AG20443 (cell line): Measurements from ENCODE around the gene HSPB3.
"Not testable (repeated sequence)": the region's sequence is repeated elsewhere in the genome, so short reads cannot be mapped to it uniquely, and the experiment has no call there.

Source experiments
- DNase-seq: peaks from one replicate; pipeline ENCODE4 v3.0.0; 2012; ENCODE audit warnings: low spot score, mixed read lengths

The HSPB3 gene, protein sequence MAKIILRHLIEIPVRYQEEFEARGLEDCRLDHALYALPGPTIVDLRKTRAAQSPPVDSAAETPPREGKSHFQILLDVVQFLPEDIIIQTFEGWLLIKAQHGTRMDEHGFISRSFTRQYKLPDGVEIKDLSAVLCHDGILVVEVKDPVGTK

DNA sequence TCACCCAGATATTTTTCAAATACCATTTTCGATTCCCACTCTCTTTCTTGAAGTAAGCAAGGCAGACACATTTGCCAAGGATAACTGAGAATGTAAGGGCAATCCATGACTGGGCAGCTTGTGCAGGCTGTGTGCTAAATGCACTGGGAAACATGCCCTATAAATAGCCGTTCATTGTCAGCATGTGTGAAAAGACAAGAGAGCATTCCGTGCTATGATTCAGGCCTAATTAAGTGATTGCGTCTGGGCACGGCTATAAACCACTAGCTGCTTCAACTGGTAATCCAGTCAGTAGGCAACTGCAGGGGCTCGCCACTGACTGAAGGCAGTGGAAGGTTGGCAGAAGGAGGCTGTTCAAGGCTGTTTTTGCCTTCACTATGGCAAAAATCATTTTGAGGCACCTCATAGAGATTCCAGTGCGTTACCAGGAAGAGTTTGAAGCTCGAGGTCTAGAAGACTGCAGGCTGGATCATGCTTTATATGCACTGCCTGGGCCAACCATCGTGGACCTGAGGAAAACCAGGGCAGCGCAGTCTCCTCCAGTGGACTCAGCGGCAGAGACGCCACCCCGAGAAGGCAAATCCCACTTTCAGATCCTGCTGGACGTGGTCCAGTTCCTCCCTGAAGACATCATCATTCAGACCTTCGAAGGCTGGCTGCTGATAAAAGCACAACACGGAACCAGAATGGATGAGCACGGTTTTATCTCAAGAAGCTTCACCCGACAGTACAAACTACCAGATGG lies at the start of gene HSPB3:
HSPB3 (plus strand) TSS at position 287 of the 745 bp plus-strand sequence; CDS start at position 378, 91 bp downstream.
- DNase-seq, result peak; percentile 80

DNA sequence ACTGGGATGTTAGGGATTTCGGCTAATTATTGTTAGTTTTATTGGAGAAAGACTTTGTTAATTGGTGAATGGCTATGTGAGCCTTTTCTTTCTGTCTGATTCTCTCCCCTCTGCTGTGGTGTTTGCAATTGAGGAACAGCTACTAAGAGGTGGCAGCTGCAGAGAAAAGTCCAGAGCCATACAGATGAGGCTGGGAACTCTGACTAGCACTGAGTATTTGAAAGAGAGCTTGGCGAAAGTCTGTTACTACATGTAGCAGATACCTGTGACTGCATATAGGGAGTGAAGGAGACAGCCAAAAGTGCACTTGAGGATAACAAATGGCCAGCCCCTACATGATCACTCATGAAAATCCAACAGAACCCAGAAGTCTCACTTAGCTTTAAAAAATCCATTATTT lies 44.3 kb upstream of the HSPB3 start:
- DNase-seq, result no peak

DNA sequence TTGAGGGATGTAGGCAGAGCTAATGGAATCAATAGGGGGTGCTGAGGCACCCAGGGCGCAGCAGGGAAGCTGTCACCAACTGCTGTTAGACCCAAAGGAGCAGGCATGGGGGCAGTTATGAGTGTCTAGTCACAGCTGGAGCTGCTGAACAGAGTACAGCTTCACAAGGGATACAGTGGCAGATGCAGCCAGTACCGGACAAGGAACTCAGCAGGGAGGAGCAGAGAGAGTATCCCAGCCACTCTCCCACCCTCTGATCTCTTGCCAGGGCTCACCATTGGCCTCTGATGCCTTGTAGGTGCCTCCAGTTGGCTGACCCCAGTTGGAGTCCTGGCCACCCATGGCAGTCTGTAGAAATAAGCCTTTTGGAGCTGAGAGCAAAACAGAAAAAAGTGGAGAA lies 42.6 kb upstream of the HSPB3 start:
- no peak for DNase-seq

DNA sequence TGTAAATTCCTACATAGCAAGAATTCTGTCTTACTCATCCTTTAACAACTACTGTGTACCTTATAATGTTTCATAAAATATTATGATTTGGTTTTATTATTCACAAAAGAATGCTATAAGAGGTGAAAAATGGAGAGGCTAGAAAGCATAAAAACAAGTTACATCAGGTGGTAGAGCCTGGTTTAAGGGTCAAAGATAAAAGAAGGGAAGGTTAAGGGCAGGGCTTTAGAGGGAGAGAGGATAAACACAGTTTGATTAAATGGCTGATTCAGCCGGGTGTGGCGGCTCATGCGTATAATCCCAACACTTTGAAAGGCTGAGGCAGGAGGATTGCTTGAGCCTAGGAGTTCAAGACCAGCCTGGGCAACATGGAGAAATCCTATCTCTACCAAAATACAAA lies 40.4 kb upstream of the HSPB3 start:
- DNase-seq, result no peak

DNA sequence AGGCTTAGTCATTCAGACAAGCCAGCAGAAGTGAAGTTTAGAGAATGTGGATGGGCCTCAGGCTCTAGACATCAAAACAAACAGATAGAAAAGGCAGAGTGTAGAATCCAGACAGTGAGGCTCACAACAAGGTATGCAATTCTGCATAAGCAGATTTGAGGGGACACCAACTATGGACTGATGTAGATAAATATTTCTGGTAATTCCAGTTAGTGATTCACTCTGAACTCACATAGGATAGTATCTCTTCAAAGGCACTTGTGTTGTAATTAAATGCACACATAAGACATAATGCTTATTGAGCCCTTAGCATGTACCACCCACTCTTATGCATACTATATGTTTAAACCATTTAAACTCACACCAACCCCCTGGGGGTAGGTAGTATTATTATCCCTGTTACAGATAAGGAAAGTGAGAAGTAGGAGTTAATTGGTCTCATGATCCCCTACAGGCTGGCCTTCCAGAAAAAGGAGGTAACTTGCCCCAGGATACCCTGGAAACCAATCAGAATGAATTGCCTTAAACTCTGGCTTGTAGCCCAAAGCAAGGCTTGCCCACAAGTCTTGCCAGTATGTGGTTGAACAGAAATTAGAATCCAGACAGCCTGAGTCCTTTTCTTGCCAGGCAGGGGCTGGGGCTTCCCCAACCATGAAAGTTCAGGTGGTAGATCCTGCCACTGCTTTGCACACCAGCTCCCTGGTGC lies 39.5 kb upstream of the HSPB3 start:
- DNase-seq, result no peak

DNA sequence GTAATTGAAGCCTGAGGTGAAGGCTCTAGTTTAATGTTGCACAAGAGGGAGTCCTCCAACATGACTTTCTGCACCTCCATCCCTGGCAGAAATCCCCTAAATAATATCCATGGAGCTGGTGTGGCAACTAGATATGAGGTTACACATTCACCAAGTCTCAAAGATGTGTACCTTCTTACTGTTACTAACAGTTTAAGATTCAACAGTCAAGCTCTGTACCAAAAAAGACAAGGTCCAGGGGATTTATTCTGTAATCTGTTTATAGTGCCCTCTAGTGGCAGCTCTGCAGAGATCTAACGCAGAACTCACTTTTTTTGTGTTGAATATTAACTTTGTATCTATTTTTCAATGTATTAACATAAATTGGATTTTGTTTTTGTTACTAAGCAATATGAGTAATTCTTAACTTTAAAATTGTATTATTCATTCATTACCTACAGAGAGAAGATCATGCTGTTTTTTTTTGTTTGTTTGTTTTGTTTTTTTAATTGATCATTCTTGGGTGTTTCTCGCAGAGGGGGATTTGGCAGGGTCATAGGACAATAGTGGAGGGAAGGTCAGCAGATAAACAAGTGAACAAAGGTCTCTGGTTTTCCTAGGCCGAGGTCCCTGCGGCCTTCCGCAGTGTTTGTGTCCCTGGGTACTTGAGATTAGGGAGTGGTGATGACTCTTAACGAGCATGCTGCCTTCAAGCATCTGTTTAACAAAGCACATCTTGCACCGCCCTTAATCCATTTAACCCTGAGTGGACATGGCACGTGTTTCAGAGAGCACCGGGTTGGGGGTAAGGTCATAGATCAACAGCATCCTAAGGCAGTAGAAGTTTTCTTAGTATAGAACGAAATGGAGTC lies 35.7 kb upstream of the HSPB3 start:
- DNase-seq, result peak; percentile 65

DNA sequence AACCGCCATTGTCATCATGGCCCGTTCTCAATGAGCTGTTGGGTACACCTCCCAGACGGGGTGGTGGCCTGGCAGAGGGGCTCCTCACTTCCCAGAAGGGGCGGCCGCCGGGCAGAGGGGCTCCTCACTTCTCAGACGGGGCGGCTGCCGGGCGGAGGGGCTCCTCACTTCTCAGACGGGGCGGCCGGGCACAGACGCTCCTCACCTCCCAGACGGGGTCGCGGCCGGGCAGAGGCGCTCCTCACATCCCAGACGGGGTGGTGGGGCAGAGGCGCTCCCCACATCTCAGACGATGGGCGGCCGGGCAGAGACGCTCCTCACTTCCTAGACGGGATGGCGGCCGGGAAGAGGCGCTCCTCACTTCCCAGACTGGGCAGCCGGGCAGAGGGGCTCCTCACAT lies 35.0 kb upstream of the HSPB3 start:
- DNase-seq, result not testable (repeated sequence)

DNA sequence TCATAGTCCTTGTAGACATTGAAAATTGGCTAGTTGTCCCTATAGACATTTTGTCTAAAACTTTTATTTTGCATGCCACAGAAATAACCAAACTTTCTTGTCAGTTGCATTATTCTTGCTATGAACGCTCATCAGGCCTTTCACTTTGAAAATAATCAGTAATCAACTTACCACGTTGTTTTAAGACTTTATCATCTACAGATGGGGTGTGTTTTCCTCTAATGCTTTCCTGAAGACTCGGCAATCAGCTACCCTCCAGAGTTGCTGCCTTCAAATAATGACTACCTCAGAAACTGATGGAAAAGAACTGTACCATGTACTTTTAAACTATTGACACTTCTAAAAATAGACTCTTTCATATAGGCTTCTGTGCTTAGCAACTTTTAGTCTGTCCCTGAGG lies 33.5 kb upstream of the HSPB3 start:
- DNase-seq, result no peak

DNA sequence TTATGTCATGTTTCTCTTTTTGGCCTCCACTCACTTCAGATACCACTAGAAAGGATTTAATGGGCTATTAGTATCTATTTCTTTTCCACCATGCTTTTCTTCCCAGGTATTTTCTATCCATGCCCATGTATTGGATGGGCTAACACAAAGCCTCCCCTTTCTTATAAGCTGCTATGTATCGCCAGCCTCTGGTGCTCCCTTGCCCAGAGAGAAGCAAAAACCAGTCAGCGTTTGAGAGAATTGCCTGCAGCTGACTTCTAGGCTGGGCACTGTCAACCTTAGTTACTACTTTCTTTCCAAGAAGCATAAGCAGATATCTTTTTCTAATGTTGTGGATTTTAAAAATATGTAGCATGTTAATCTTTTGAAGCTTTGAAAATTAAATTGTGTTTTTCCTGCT lies 30.2 kb upstream of the HSPB3 start:
- no peak for DNase-seq

DNA sequence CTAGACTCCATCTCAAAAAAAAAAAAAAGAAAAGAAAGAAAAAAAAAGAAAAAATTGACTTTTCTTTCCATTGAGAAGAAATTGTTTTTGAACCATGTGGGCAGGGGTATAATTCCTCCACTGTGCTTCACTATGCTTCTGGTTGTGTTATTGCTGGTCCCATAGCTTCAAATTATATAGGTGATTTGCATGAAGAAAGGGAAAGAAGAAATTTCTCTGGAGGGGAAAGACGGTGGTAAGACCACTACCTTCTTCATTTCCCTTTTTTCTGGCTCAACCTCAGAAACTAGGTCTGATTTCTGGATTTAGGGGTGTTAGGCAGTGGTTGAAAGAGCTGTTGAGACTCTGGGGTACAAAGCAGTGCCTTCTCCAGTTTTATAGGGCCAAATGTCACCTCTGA lies 29.3 kb upstream of the HSPB3 start:
- no peak for DNase-seq

DNA sequence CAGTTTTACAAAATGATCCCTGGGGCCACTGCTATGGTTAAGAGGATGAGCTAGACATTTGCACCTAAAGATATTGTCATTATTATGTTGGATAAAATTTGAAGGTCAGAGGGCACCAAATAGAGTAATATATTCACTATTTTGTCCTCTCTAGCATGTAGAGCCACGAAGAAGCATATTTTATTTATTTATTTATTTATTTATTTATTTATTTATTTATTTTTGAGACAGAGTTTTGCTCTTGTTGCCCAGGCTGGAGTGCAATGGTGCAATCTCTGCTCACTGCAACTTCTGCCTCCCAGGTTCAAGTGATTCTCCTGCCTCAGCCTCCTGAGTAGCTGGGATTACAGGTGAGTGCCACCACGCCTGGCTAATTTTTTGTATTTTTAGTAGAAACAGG lies 20.8 kb upstream of the HSPB3 start:
- DNase-seq, result not testable (repeated sequence)

DNA sequence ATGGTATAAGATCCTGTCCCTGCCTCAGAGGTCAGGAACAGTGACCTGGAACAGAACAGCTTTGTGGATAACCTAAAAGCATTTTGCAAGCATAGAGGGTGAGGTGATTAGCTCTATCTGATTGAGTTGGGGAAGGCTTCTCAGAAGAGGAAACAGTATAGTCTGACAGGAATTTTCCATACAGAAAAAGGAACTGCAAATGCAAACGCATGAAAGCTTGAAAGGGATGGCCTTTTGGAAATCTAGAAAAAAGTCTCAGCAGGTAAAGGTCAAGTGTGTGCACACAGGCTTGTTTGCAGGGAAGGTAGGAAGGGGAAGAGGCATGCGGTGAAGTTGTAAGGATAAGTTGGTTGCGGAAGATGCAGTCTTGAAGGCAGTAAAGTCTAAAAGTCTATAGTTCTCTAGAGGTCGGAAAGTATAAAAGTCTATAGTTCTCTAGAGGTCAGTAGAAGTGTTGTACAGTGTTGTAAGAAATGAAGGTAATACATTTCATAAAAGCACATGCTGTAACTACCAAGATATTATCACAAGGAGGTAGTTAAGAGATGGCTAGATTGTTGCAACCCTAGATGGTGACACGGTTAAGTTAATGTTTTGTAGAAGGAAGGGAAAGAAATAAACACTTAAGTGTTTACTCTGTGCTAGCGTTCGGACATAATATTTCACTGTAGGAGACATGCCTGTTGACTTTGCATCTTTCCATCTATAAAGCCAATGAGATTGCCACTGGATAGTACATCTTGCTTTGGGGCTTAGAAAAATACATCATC lies 16.7 kb upstream of the HSPB3 start:
- no peak for DNase-seq

DNA sequence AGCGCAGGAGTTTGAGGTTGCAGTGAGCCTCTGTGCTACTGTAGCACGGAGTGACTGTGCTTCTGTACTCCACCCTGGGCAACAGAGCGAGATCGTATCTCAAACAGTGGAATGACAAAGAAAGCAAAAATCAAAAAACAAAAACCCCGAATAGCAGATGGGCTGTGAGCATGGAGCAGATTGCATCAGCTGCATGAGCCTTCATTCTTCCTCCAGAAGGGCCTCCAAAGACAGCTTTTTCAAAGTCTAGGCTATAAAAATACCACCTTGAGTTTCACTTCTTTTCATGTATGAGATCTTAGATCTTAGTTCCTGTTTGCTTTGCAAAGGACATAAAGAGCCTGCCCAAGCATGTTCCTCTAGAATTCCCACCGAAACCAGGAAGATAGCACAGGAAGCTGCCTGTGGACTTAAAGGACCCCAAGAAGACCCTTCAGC lies 15.0 kb upstream of the HSPB3 start:
- DNase-seq, result no peak

DNA sequence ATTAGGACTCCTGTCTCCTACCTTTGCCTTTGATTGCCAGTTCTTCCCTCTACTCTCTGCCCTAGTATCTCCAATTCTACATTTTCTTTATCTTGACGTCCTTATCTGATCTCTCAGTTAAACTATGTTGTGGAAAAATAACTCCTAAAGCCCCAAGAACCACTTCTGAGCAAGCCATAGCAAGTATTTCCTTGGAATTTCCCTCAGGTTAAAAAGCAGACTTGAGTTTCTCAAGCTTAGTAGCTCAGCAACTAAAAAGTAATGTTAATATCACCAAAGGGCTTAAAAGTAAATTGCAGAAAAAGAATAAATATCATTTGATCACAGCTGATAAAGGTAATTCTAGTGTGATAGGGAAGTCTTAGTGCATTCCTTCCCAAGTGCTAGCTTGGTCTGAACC lies 13.2 kb upstream of the HSPB3 start:
- DNase-seq, result no peak

DNA sequence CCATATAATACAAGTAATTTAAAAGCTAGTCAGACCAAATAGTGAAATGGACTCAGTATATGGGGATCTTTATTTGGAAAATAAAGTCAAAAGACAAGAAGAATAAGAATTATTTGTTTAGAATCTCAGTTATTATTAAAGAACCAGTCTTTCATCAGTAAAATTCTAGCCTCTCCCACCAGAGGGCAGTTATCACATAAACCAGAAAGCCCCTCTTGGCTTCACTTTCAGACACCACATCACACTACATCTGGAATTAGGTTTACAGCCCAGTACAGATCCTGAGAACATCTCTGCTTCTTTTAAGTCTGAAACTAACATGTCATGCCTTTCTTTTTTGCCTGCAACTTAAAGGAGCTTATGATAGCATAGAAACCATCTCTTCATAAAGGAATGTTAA lies 12.2 kb upstream of the HSPB3 start:
- DNase-seq, result peak; percentile 42

DNA sequence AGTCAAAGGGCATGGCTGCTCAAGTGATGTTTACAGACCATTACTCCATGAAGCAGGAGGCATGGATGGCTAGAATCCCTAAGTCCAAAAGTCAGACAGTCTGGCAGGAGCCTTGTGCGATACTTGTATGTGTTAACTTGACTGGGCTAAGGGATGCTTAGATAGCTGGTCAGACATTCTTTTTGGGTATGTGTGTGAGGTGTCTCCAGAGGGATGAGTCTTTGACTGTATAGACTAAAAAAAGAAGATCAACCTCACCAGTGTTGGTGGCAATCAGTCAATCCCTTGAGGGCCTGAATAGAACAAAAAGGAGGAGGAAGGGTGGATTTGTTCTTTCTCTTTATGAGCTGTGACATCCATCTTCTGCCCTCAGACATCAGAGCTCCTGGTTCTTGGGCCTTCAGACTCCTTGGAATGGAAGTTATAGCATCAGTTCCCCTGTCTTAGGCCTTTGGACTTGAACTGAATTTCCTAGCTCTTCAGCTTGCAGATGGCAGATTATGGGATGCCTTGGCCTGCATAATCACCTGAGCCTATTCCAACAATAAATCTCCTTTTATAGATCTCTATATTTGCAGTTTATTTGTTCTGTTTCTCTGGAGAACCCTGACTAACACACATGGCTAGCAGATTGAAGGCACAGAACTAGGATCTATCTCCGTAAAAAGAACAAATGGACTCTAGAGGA lies 9.7 kb upstream of the HSPB3 start:
- DNase-seq, result no peak

DNA sequence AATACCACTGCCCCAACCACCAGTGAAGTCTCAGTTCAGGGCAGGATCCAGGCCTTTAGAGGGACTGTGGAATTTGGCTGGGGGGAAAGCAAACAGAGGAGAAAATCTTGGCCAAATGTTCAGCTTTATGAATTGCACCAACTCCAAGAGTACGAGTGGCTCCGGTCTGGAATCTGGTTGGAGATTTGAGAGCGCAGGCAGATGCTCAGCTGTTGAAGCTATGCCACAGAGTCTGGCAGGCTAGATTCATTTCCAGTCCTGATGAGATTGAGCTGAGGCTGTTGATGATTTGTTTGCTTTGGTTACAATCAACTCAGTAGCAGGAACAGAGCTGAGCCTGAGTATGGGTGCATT lies 9.1 kb upstream of the HSPB3 start:
- DNase-seq, result no peak

DNA sequence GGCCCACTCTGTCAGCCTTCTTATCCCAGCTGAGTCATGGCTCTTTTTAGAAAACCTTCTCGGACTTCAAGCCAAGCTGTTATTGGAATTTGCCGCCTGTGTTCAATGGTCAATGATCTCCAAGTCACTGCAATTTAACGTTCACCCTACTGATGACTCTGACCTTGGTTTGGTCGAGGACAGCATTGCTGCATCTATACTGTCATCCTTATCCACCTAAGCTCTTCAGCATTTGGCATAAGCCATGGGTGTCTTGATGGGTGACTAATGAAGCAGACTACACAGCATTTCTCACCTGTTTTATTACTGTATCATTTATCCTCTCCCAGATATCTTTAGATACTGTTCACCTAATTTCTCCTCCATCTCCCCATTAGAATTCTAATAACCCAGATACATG lies 5.6 kb upstream of the HSPB3 start:
- no peak for DNase-seq

DNA sequence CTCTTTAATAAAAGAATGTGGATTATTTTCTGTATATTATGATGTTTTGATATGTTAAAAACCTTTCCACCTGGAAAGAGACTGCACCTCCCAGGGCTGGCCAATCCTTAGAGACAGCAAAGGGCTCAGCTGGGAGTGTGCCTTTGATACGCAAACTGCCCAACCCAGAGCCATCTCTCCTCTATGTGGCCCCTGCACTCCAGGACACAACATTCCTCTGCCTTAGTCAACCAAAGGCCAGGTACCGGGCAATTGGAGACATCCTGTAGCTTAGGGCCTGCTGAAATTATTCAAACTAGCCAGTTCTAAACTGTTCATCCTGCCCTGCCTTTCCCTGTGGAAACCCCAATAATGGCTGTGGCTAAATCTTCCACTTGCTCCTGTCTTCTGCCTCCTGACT lies 5.0 kb upstream of the HSPB3 start:
- DNase-seq, result no peak

DNA sequence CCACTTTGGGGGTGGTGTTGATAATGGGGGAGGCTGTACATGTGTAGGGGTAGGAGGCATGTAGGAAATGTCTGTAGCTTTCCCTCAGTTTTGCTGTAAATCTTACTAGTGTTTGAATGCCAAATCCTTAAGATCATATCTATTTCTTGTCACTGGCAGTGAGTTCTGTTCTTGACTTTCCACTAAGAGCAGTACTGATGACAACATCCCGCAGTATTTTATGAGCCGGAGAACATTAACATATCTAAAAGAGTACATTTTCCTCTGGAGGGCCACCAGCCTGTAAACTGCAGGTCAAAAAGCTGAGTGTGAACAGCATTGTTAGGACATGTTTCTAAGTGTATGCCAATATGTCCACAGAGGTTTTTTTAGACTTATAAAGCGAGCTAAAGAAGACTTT lies 2.5 kb upstream of the HSPB3 start:
- no peak for DNase-seq

DNA sequence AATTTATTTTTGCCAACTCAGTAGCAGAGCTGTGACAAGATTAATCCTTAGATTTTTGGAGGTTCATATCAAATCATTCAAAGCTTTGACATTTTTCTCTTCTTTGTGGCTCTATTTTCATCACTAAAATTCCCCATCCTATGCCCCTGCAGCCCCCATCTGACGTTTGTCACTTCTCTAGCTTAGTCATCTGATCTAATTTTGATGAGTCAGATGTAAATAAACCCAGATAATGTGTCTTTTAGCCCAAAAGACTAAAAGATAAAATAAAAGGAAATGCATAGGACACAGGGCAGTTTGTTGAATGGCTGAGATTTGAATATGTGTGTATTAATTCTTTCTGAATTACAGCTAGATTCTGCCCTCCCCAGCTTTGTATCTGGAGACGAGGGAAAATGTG lies 897 bp upstream of the HSPB3 start:
- no peak for DNase-seq
